NCI-H345 treated with DMSO at 0.1 percent for 48 hours (cell line): Measurements from ENCODE around the gene CHAF1A.

Experiments used
- DNase-seq: peaks from one replicate; lab custom pipeline; 2025; ENCODE audit not compliant: unreplicated experiment; lab: John Stamatoyannopoulos, UW

Gene CHAF1A, protein sequence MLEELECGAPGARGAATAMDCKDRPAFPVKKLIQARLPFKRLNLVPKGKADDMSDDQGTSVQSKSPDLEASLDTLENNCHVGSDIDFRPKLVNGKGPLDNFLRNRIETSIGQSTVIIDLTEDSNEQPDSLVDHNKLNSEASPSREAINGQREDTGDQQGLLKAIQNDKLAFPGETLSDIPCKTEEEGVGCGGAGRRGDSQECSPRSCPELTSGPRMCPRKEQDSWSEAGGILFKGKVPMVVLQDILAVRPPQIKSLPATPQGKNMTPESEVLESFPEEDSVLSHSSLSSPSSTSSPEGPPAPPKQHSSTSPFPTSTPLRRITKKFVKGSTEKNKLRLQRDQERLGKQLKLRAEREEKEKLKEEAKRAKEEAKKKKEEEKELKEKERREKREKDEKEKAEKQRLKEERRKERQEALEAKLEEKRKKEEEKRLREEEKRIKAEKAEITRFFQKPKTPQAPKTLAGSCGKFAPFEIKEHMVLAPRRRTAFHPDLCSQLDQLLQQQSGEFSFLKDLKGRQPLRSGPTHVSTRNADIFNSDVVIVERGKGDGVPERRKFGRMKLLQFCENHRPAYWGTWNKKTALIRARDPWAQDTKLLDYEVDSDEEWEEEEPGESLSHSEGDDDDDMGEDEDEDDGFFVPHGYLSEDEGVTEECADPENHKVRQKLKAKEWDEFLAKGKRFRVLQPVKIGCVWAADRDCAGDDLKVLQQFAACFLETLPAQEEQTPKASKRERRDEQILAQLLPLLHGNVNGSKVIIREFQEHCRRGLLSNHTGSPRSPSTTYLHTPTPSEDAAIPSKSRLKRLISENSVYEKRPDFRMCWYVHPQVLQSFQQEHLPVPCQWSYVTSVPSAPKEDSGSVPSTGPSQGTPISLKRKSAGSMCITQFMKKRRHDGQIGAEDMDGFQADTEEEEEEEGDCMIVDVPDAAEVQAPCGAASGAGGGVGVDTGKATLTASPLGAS

DNA sequence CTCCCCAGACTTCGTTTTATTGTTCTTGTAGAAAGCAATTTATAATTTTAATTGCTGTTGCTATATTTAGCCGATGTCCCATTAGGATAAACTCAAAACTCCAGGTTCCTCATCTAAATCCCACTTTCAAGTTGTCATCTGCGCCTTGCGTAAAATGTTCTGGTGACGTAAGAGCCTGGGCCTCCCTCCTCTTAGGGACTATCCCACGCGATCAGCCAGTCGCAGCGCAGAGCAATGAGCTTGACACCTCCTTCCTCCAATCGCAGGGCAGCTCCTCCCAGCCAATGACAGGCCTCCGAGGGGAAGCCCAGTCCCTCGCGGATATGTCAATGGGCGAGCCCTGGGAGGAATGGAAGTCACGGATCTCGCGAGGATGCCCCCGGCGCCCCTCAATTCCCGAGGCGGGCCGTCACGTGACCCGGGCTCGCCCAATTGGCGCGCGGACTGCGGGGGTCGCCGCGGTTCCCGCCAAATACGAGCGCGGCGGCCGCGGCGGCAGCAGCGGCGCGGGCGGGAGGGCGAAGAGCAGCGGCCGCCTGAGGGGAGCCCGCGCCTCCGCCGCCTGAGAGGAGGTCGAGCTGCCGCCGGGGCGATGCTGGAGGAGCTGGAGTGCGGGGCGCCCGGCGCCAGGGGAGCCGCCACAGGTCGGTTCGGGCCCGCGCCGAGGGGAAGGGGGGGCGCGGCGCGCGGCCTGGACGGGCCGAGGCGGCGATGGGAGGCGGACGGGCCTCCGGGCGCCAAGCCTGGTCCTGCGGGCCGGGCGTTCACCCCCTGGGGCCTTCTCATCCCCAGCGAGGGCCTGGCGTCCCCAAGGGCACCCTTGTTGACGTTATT lies at the start of gene CHAF1A:
CHAF1A (plus strand) TSS at position 470 of the 834 bp plus-strand sequence; CDS start at position 593, 123 bp downstream.
- DNase-seq = peak; percentile 97

DNA sequence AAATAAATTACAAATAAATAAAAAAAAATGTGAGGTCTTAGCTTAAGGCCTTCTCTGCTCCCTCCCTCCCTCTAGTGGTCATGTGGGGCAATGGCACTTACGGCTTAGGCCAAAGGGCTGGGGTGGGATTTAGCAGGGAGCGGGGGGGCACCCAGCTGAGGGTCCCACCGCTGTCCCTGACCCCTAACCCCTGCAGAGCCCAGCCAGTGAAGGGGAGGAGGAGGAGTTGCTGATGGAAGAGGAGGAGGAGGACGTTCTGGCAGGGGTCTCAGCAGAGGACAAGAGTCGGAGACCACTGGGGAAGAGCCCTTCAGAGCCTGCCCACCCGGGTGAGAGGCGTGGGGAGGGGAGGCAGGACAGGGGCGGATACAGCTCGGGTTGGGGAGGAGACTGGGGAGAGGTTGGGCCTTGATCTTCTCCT lies 49.7 kb upstream of the CHAF1A start:
- peak; percentile 55 for DNase-seq

DNA sequence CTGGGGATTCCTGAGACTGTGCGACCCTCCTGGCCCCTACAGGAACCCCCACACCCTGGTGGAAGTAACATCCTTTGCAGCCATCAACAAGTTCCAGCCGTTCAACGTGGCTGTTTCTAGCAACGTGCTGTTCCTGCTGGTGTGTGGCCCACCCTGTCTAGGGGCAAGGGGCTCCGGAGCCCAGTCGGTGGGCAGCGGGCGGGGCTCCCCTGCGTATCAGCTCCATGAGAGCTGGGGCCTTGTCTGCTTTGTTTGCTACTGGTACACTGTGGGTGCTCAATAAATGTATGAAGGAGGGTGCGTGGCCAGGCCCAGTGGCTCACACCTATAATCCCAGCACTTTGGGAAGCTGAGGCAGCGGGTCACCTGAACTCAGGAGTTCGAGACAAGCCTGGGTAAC lies 48.2 kb upstream of the CHAF1A start:
- DNase-seq = no peak

DNA sequence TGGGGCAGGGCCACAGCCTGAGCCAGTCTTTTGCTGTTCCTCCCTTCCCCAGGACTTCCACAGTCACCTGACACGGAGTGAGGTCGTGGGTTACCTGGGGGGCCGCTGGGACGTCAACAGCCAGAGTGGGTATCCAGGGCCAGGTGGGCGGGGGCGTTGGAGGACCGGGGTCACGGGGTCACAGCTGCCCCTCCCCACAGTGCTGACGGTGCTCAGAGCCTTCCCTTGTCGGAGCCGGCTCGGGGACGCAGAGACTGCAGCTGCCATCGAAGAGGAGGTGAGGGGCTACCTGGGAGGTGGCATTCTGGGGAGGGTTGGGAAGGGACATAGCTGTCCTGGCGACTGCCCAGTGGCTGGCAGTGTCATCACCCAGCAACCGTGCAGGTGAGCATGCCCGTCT lies 47.5 kb upstream of the CHAF1A start:
- no peak for DNase-seq

DNA sequence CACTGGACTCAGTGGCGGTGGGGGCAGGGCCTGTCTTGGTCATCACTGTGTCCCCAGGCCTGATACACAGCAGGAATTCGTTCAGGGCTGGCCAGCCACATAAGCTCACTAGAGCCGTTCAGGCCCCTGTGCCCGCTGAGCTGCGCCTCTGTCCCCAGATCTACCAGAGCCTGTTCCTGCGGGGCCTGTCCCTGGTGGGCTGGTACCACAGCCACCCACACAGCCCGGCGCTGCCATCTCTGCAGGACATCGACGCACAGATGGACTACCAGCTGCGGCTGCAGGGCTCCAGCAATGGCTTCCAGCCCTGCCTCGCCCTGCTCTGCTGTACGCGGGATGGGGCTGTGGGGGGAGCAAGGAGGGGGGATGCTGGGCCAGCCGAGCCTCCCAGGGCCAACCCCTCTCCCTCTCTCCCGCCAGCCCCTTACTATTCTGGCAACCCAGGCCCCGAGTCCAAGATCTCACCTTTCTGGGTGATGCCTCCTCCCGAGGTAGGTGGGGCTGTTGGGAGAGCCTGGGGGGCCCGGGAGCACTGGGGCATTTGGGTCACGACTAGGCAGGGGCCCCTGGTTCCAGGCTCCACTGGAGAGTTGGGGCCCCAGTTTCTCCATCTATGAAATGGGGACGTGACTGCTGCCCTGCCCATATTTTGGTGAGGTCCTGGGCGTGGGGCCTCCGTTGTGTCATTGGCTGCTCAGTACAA lies 45.2 kb upstream of the CHAF1A start:
- DNase-seq = no peak

DNA sequence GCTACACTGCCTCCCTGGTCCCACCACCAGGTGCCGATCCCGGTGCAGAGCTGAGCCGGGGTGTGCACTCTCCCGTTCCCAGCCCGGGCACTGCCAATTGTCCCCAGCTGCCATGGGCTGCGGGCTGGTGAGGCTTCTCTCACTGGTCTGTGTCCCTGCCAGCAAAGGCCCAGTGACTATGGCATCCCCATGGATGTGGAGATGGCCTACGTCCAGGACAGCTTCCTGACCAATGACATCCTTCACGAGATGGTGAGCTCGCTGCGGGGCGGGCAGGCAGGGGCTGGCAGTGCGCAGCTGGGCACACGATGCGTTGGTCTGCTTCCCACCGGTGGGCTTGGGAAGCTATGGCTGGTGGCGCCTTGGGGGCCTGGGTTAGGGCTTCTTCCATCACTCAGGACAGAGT lies 44.5 kb upstream of the CHAF1A start:
- DNase-seq = no peak

DNA sequence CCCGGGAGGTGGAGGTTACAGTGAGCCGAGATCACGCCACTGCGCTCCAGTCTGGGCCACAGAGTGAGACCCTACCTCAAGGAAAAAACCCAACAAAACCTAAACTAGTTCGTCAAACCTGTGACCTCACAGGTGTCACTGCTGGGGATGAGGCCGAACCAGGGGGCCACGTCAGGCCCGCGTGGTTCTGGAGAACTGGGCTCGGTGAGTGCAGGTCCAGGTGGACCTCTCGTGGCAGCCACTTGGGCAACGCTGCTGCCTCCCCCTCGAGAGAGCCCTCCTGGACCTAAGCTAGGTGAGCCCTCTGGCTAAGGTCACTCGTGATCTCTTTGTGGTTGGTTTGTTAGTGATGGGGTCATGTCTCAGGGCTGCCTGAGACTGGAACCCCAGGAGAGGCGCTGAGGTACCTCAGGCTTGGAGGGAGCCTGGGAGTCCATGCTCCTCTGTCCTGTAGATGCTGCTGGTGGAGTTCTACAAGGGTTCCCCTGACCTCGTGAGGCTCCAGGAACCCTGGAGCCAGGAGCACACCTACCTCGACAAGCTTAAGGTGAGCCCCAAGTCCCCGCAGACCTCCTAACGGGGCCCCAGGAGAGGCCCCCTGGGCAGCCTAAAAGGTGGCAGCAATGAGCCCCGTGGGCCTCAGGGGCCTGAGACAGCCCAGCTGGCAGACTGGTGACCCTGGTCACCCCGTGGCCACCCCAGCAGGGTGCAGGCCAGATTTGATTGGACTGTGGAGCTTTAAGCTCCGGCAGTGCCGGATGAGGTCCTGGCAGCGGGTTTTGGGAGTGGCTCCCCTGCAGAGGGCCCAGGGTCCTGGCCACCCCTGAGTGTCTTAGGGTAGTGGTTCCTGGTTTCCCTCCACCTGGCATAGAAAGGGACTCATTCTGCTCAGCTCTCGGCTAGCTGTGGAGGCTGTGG lies 43.5 kb upstream of the CHAF1A start:
- DNase-seq = no peak

DNA sequence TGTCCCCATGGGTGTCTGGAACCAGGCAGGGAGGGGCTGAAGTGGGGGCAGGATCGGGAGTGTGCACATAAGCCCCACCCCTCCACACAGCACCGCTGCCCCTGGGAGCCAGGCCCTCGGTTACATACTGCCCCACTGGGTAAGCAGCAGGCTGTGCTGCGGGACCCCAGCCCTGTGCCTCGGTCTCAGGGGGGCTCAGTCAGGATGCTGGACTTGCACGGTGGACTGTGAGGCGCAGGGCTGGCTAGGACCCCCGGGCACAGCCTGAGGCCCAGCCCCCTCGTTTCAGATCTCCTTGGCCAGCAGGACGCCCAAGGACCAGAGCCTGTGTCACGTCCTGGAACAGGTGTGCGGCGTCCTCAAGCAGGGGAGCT lies 42.8 kb upstream of the CHAF1A start:
- DNase-seq = no peak

DNA sequence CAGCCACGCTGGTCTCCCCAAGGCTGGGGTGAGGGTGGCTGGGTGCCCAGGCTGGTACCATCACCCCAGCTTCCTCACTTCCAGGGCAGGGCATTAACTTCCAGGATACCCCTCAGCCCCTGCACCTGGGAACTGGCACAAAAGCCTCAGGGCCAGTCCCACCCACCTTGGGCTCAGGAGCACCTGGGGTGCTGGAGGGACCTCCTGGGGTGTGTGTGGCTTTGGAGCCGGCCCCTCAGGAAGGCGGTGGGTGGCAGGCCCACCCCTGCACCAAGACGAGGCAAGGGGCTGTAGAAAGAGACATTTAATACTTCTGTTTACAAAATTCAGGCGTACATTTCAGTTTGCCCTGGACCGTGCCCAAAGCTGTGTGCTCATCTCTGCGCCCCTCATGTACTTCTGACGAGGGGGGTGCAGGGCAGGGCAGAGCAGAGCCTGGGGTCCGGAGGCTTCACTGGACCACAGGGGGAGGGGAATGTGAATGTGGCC lies 42.3 kb upstream of the CHAF1A start:
- no peak for DNase-seq

DNA sequence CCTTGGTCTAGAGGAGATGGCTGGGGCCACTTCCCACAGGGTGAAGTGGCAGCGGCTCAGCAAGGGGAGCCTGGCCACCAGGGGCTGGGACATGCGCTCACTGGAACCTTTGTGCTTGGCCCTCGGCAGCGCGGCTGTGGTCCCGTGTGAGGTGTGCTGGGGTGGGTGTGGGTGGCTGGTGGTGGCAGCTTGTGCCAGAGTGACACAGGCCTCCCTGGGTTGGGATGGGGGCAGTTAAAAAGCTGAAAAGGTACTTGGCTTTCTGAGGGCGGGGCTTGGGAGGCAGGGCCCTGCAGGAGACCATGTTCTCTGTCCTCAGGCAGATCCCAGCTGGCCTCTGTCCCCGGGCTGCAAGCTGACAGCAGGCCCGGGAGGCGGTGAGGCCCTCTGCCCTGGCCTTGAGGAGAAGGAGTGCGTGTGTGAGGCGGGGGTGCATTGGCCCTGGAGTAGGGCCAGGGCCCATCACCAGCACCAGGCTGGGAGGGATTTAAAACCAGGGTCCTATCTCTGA lies 41.7 kb upstream of the CHAF1A start:
- no peak for DNase-seq

DNA sequence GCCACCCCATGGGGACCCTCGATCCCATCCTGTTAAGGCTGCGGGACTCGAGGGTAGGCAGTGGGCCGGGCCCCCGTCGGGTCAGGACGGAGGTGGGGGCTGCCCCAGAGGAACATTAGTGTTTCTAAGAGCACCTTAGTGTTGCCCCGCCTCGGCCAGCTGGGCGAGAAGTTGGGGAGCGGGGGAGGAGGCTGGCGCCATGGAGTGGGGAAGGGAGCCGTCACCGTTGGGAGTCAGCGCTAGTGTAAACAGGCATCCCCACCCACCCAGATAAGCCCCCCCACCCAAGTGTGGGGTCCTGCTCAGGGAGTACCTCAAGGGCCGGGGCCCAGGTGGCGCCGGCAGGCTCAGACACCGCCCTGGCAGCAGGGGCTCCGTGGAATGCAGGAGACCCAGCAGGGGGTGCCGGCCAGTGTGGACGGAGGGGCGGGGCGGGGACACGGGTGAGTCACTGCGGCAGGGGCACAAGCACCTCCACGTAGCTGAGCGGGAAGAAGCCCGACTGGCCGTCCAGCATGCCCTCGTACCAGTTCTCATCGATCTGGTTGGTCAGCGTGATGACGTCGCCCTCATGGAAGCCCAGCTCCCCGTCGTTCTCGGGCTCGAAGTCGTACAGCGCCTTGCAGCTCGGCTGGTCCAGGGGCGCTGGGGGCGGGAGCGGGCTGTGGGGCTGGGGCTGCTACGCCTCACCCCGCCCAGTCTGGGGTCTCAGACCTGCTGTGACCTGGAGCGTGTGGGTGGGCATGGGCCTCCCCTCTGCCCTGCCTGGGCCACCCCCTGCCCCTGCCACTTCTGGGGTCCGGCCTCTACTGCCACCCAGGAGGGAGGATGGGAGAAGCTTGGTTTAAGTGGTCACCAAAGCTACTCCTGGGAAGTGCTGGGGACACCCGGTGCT lies 41.0 kb upstream of the CHAF1A start:
- DNase-seq = no peak

DNA sequence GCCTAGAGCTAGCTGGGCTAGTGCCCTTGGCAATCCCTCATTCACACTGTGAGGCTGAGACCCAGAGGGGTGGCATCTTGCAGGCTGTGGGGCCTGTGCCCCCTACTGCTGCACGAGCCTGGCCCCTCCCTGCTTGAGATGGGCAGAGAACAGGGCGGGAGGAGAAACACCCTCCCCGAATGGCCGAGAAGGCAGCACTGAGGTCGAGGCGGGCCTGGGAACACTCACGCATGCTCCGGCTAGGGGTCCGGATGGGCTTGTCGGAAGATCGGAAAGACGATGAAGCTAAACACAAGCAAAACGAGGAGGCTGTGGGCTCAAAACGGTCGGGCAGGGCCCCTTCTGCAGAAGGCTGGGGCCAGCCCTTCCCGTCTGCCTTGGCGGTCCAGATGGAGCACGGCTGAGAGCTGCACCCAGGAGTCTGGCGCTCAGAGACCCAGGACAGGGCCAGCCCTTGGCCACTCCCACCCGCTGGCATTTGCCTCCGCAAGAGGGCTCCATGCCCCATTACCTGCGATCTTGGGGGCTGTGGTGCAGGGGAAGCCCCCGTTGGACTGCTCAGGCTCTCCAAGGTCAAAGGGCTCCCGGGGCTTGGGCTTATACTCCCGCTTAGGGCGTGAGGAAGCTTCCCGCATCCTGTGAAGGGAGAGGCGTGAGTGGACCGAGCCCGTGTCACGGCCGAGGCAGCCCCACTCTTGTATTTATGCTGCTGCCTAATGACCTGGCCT lies 40.2 kb upstream of the CHAF1A start:
- no peak for DNase-seq

DNA sequence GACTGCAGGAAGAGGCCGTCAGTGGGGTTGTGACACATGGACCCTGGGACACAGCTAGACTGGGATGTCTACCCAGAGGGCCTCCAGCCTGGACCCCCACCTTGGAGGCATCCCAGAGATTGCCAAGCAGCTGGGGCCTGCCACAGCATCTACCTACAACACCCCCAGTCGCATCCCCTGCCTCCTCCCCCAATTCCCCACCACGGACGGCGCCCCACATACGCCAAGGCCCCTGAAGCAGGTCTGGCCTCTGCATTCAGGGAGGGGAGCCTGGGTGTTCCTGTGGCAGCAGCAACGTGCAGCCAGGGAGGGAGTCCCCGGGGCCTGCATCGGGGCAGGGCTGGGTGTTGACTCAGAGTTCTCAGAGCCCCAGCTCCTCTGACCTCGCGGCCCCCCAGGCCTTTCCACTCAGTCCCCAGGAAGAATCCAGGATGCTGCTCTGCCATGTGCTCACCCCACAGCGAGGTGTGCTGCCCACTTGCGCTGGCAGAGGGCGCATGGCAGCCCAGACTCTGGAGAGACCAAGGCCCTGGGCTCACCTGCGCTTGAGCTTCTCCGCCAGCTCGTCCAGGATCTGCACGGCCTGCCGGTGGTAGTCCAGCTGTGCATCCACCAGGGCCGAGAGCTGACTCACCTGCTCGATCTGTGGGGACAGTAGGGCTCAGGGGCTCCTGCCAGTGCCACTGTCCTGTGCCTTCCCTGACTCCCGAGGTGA lies 39.5 kb upstream of the CHAF1A start:
- no peak for DNase-seq

DNA sequence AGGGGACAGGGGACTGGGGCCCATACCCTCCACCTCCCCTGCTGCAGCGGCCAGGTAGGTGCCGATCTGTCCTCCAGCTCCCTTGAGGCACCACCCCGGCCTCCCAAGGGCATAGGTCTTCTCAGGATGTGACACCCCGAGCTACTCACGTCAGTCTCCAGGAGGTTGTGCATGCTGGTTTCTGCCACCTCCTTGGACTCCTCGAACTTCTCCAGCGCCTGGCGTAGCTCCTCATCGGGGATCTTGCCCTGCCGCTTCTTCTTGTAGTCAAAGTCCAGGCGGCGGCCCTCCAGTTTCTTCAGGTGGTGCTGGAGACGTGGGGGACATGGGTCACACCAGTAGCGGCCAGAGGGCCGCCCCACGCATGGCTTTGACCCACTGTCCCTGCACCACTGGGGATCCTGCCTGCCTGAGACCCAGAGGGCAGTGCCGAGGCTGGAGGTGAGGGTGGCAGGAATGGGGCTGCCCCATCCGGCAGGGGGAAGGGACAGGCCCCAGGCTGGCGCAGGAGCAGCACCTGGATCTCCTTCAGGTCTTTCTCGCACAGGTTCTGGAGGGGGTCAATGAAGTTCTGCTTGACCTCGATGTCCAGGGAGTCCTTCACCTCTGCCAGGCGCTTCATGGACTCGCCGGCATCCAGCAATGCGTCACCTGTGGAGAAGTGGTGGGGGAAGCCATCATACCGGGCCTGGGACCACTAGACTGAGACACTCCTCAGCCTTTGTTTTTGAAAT lies 38.7 kb upstream of the CHAF1A start:
- DNase-seq = no peak

DNA sequence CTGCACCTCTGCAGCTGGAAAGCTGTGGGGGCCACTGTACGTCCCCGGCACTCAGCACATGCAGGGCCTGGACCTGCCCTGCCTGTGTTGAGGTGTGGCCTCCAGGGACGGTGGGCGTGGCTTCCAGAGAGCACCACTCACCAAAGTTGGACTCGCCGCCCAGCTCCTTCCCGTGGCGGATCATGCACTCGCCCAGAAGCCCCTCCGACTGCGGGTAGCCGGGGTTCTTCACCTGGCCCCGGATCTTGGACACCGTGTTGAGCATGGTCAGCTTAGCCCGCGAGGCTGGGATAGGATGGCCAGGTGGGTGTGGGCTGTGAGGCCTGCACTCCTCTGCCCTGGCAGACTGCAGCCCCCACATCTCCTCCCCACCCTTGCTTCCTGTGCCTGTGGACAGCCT lies 37.1 kb upstream of the CHAF1A start:
- DNase-seq = no peak
